ENCODE results near the gene PIK3C3. TPM values are rescaled to one million over a fixed set of nuclear protein-coding genes. Genes with fewer than 3 reads are reported as not detected.
"Not testable (repeated sequence)": the region's sequence is repeated elsewhere in the genome, so short reads cannot be mapped to it uniquely, and the experiment has no call there.

Gene PIK3C3
- total RNA-seq, 1 donor from 2014 or later, result 26.8 TPM

- no peak for DNase-seq (ENCODE audit: low read depth in 2 of 2)
These were observed 63.8 kb downstream of the PIK3C3 start for GRCh38 chr18:42018831-42019230.

DNA sequence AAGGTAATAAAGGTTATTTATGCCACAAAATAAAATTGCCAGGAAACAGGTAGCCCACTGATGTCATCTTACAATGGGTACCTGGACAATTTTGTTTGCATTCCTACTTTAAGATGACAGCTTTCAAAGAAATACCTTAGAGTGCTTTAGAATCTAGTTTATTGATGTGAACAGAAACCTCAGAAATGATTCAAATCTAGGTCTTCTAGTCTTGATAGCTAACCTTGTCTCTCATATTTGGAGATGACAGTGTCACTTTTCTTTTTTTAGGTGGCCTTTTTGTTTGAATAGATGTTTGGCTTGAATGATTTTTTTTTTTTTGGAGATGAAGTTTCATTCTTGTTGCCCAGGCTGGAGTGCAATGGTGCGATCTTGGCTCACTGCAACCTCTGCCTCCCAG, 69.1 kb downstream of the PIK3C3 start:
- no peak for DNase-seq (ENCODE audit: low read depth in 2 of 2)

DNA sequence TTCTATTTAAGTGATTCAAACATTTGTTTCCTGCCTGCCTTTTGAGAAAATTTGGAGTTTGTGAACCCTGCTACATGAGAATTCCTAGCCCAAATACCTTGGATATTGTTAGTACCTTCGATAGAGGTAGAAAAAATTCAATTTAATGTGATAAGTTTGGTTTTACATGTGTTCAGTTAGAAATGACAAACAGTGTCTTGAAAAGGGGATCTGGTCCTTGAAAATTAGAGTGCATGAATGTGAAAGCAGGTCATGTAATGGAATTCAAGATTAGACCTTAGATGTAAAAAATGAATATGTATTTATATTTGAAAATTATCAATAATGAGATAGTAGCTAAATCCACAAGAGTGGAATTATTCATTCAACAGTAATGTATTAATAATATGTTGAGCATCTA, 70.5 kb downstream of the PIK3C3 start:
- DNase-seq (ENCODE audit: low read depth in 2 of 2), result no peak

- DNase-seq (ENCODE audit: low read depth in 2 of 2), result no peak
These were observed 71.1 kb downstream of the PIK3C3 start for GRCh38 chr18:42025974-42026625.

- DNase-seq (ENCODE audit: low read depth in 2 of 2), result peak; percentile 55 to 64
These were observed 73.3 kb downstream of the PIK3C3 start for GRCh38 chr18:42028247-42028832.

DNA sequence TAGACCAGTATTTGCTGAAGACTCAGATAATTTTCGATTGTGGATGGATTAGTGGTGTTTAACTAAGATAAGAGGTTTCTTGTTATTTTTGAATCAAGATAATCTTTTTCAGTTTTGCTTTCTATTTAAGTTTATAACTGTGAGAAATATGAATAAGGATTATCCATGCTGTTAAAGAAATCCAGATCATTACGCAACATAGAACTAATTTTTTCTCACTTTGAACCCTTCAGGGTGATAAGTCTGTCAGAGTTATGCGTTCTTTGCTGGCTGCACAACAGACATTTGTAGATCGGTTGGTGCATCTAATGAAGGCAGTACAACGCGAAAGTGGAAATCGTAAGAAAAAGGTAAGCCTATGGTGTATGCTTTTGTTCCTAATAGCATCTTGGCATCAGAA, 74.1 kb downstream of the PIK3C3 start:
- DNase-seq (ENCODE audit: low read depth in 2 of 2), result no peak

DNA sequence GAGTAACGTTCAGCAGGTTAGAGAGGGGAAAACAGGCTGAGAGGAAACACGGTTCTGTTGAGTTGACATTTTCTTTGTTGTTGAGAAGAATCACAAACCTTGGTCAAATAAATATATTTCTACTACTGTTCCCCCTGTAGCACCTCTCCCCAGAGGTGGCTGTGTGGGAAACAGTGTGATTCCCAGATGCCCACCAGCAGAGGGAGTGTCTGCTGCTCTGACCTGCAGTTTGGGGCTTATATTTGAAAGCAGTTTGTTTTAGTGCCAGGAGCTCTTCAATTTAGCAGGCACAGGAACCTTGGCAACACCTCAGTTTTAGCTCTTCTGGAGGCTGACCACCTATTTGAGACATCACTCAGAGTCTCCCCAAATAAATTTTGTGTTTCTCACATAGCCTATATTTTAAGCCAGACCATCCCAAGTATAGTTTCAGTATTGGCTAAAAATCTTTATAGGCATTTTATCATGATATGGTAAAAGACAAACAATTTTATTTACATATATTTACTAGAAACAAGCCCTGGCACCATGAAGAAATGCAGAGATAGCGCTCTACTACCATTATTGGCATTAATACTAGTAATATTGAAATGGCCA, 75.7 kb downstream of the PIK3C3 start:
- DNase-seq (ENCODE audit: low read depth in 2 of 2), result peak; percentile 40 to 58

- no peak for DNase-seq (ENCODE audit: low read depth in 2 of 2)
These were observed 77.4 kb downstream of the PIK3C3 start for GRCh38 chr18:42032447-42032846.

GRCh38 chr18:42033137-42033810, 78.2 kb downstream of the PIK3C3 start:
- DNase-seq (ENCODE audit: low read depth in 2 of 2), result no peak

DNA sequence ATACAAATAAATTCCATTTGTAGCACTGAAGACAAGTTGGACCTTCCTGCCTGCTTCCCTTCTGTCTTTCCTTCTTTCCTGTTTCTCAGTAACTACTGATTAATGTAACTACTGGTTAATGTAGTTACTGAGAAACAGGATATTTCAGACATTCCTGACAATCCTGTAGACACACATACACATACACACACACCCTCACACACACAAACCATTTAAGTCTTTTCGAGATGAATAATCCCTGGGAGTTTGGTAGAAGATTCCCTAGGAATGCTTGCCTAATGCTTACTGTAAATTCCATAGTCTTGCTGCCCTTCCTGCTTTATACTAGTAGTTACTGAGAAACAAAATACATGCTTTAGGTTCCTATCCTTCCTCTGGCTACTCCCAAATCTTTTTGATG, 83.9 kb downstream of the PIK3C3 start:
- peak; percentile 34 to 86 for DNase-seq (ENCODE audit: low read depth in 2 of 2)

DNA sequence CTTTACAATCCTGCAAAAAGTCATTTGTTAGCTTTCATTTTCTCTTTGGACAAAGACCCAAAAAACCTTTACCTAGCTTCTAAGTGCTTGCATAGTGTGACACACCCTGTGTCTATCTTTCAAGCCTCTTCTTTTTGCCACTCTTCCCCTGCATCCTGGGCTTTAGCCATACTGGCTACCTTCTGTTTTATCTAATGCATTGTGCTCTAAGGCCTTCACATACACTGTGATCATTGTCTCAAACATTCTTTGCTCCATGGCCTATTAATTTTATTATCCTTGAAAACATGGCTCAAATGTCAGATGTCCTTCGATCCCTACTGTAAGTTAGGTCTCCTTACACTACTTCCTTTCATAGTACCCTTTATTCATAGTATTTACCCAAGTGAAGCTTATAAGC, 84.4 kb downstream of the PIK3C3 start:
- no peak for DNase-seq (ENCODE audit: low read depth in 2 of 2)

- no peak for DNase-seq (ENCODE audit: low read depth in 2 of 2)
These were observed 86.8 kb downstream of the PIK3C3 start for GRCh38 chr18:42041793-42042192.

DNA sequence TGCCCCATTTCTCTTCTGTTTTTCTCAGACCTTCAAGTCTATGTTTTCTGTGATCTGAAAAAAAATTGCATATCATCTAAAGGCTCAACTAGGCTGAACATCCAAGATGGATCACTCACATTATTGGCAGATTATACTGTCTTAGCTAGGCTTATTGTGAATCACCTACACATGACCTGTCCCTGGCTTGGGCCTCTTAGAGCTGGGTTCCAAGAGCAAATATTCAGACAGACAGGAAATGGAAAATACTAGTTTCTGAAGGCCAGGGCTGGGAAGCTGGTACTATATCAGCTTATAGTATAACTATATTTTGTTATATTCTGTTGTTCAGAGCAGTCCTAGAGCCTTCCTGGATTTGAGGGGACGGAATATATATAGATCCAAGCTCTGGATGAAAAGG, 90.3 kb downstream of the PIK3C3 start:
- peak; percentile 49 to 57 for DNase-seq (ENCODE audit: low read depth in 2 of 2)

GRCh38 chr18:42047721-42048120, 92.7 kb downstream of the PIK3C3 start:
- DNase-seq (ENCODE audit: low read depth in 2 of 2), result no peak

DNA sequence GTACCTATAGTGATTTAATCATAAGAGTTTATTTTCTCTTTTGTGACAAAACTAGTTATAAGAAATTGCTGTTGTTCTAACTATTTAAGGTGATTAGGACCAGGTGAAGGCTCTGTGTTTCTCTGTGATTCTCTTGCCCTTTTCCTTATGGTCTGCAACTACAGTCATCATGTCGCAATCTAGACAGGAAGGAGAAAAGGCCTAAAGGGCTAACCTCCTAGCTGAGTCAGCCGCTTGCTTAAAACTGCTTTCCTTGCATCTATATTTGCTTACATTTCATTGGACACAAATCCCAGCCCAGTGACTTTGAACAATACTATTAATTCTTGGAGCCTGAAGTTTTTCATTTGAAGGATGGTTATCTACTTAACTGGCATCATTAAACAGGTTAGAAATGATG, 93.1 kb downstream of the PIK3C3 start:
- peak; percentile 53 to 82 for DNase-seq (ENCODE audit: low read depth in 2 of 2)

DNA sequence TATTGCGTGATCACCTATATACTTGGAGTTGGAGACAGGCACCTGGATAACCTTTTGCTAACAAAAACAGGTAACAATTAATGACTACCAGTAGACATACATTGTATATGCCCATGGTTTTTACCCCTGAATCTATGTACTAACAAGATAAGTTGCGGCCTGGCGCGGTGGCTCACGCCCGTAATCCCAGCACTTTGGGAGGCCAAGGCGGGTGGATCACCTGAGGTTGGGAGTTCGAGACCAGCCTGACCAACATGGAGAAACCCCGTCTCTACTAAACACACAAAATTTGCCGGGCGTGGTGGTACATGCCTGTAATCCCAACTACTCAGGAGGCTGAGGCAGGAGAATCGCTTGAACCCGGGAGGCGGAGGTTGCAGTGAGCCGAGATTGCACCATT, 94.5 kb downstream of the PIK3C3 start:
- DNase-seq (ENCODE audit: low read depth in 2 of 2), result not testable (repeated sequence)

GRCh38 chr18:42051411-42051810, 96.4 kb downstream of the PIK3C3 start:
- no peak for DNase-seq (ENCODE audit: low read depth in 2 of 2)

GRCh38 chr18:42052122-42052708, 97.2 kb downstream of the PIK3C3 start:
- peak; percentile 29 to 35 for DNase-seq (ENCODE audit: low read depth in 2 of 2)

DNA sequence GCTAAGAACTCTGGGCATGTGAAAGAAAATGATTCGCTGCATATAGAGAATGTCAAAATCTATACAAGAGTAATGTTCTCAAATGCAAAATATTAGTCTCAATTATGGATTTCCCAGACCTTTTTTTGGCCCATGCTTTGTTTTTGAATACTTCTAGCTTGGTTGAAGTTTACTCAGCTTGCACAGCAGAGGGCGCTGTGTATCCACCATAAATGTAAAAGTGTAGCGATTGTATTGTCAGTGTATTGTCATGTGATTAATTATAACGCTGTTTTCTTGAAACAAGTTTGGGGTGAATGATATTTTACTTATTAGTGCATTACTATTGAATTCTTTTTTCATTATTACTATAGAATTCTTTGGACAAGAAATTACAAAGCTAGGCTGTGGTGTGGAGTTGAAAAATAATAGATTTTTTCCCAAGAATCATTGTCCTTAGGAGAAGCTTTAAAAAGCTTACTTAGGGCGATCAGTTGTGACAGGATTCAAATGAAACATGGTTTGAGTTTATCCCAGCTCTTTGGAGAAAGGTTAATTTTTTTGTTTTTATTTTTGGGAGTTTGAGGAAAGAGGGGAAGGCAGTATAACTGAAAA, 98.3 kb downstream of the PIK3C3 start:
- peak; percentile 68 to 84 for DNase-seq (ENCODE audit: low read depth in 2 of 2)

DNA sequence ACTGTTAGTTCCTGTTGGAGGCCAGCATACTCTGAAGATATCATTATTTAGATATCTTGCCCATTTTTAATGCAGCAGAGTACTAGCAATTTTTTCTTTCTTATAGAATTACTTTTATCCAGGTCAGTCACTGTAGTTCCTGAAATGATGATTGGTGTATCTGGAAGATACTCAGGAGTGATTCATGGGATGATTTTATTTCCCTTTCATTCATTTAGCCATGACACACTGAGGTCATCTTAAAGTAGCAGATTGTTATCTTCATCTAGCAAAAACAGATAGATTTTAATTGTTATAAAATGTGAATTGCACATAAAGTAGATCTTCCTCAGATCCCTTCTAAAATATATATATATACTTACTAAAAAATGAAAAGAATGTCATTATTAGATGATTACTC, 109.1 kb downstream of the PIK3C3 start:
- DNase-seq (ENCODE audit: low read depth in 2 of 2), result peak in 1 of 2 donors; percentile 47

DNA sequence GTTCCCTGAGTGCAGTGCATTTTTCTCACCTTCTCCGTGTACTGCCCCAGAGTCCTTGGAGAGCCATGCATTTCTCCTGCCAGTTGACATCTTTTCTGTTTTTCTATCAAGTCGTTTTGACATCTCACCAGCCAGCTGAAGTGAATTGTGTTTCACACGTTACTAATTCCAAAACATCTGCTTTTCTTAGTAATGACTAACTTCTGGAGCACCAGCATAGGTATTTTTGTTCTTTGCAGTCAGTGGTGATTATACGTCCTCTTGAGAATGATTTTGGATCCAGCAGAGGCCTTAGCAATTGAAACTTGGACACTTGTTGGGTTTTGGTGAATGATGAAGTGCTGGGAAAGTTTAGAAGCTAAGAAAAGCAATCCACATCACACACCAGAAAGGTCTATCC, 112.5 kb downstream of the PIK3C3 start:
- no peak for DNase-seq (ENCODE audit: low read depth in 2 of 2)

GRCh38 chr18:42068030-42068429, 113.0 kb downstream of the PIK3C3 start:
- no peak for DNase-seq (ENCODE audit: low read depth in 2 of 2)
